DOHH2 (cell line): ENCODE results near the gene SUMO1.

Source experiments
- CTCF ChIP-seq: fragments of 200-600 bp; sonication (generic); IDR thresholded peaks from one replicate; pipeline ENCODE4 v1.5.1; 2014; ENCODE audit warnings: antibody characterized with exemption, mild to moderate bottlenecking, low read depth, low read length; ENCODE audit not compliant: poor library complexity, severe bottlenecking
- EZH2phosphoT487 ChIP-seq: fragments of 200-600 bp; sonication (generic); IDR thresholded peaks from 2 replicates; pipeline ENCODE4 v1.6.1; 2017; ENCODE audit warnings: borderline replicate concordance, mild to moderate bottlenecking, antibody characterized with exemption, low read length, moderate library complexity, mixed read lengths

GRCh38 chr2:202265467-202266277 is 27.3 kb upstream of the SUMO1 start, which contains the start of gene NOP58:
- TF ChIP-seq EZH2phosphoT487 (no peak), CTCF (no peak)
